ENCODE results near the gene OSBPL2. TPM values are rescaled to one million over a fixed set of nuclear protein-coding genes. Genes with fewer than 3 reads are reported as not detected.

Gene OSBPL2
- total RNA-seq, 1 experiment from 2014 or later = 36.9 TPM

- DNase-seq (ENCODE audit: low read depth, low spot score) (no peak), ATAC-seq (no peak)
- H3K9me2 ChIP-seq (ENCODE audit: insufficient read depth) = no peaks in the 10 kb centered on the region
- H3K4me1 ChIP-seq (ENCODE audit: control insufficient read depth in 1 of 2, insufficient read depth in 2 of 2, low read length in 2 of 2) = peaks cover 3 to 7% of the 10 kb centered on the region in 2 experiments; a peak in 2 of 4 replicates
- no peak overlapping the region for H3K27ac ChIP-seq (ENCODE audit: low read depth, low read length)
- RAD21 ChIA-PET (ENCODE audit: low non-redundant PET in 1 of 2, low total read pairs in 2 of 2, uncharacterized antibody in 2 of 2, unreplicated experiment in 2 of 2) = no interaction called here
- peaks cover 25% of the 10 kb centered on the region; the same call in 1 of the 2 replicates for H3K79me2 ChIP-seq (ENCODE audit: insufficient read depth, low read length)
- no peak overlapping the region for H2AFZ ChIP-seq (ENCODE audit: low read depth, low read length, poor library complexity, severe bottlenecking)
- H3K27me3 ChIP-seq (ENCODE audit: insufficient read depth, low read length) = no peaks in the 10 kb centered on the region
- no TSS peak for BruUV-seq (replicated peaks)
- H4K20me1 ChIP-seq (ENCODE audit: insufficient read depth) = no peaks in the 10 kb centered on the region
- no peaks in the 10 kb centered on the region for H3K36me3 ChIP-seq (ENCODE audit: control insufficient read depth in 1 of 2, insufficient read depth in 2 of 2, low read length in 2 of 2)
- CTCF ChIA-PET = no interaction called here
- H3K4me3 ChIP-seq (replicated peaks in 1 of 2; ENCODE audit: low read depth in 1 of 2, low read length in 2 of 2) = no peak overlapping the region
- intact Hi-C loops (cut with micrococcal nuclease) = no loop called here
- no peaks in the 10 kb centered on the region for H3K9me3 ChIP-seq (ENCODE audit: control insufficient read depth in 1 of 2, insufficient read depth in 1 of 2, low read depth in 1 of 2, low read length in 2 of 2)
- no peak overlapping the region for H3K9ac ChIP-seq (ENCODE audit: low read length)
- POLR2A ChIA-PET = no interaction called here
- TF ChIP-seq JUND (IDR thresholded peaks at IDR 0.05) = no peak
- no peak for TF ChIP-seq YY1 (IDR thresholded peaks at IDR 0.05; ENCODE audit: extremely low read depth, insufficient replicate concordance, low read depth, low read length)
- TF ChIP-seq ZFX (IDR thresholded peaks at IDR 0.05) = no peak
- TF ChIP-seq CTCF (IDR thresholded peaks at IDR 0.05 in 2 of 3, conservative IDR thresholded peaks at IDR 0.05 in 1 of 3; ENCODE audit: borderline replicate concordance in 1 of 3, insufficient read depth in 1 of 3, low read depth in 2 of 3, low read length in 2 of 3) = no peak
- no peak overlapping the region for H3K4me2 ChIP-seq (ENCODE audit: low read length)
Observed at GRCh38 chr20:62248890-62249560, 10.7 kb downstream of the OSBPL2 start.

DNA sequence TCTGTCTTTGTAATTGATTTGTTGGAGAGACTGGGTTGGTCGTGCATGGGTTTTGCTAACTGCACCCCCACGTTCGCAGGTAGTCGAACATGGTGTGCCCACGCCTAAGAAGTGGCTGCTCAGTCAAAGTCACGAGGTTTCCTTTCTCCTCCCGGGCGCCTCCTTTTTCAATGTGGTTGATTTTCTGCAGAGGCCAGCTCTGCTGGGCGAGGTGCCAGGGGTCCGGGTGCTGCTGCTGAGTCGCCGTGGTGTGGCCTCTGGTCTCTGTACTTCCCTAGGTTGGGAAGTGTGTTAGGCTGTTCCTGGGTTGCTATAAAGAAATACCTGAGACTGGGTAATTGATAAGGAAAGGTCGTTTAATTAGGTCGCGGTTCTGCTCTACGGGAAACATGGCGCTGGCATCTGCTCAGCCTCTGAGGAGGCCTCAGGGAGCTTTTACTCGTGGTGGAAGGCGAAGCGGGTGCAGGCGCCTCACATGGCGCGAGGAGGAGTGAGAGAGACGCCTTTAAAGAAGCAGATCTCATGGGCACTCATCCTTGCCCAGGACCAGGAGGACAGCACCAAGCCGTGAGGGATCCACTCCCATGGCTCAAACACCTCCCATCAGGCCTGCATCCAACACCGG, 14.1 kb downstream of the OSBPL2 start:
- no peak overlapping the region for H3K27ac ChIP-seq (ENCODE audit: low read depth, low read length)
- RAD21 ChIA-PET (ENCODE audit: low non-redundant PET in 1 of 2, low total read pairs in 2 of 2, uncharacterized antibody in 2 of 2, unreplicated experiment in 2 of 2) = no interaction called here
- TF ChIP-seq, protein P1, sequence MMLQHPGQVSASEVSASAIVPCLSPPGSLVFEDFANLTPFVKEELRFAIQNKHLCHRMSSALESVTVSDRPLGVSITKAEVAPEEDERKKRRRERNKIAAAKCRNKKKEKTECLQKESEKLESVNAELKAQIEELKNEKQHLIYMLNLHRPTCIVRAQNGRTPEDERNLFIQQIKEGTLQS (IDR thresholded peaks at IDR 0.05) = no peak
- TF ChIP-seq EZH2phosphoT487 (IDR thresholded peaks at IDR 0.05; ENCODE audit: borderline replicate concordance) (no peak), JUND (IDR thresholded peaks at IDR 0.05) (no peak), CEBPB (IDR thresholded peaks at IDR 0.05; ENCODE audit: low read depth) (no peak), ZFX (IDR thresholded peaks at IDR 0.05) (no peak), ZNF274 (IDR thresholded peaks at IDR 0.05; ENCODE audit: low read depth, low read length) (no peak), ELF1 (IDR thresholded peaks at IDR 0.05; ENCODE audit: borderline replicate concordance, low read depth) (no peak), EZH2 (IDR thresholded peaks at IDR 0.05) (no peak), EGR1 (IDR thresholded peaks at IDR 0.05; ENCODE audit: low read depth) (no peak), TCF7L2 (IDR thresholded peaks at IDR 0.05; ENCODE audit: borderline replicate concordance, extremely low read depth, insufficient read depth, insufficient read length) (no peak), POLR2AphosphoS5 (IDR thresholded peaks at IDR 0.05; ENCODE audit: low read depth, low read length) (no peak), SP1 (IDR thresholded peaks at IDR 0.05; ENCODE audit: low read depth) (no peak), CBX3 (IDR thresholded peaks at IDR 0.05; ENCODE audit: low read depth) (no peak), MAX (IDR thresholded peaks at IDR 0.05) (no peak)

More for the DNA sequence above, 14.1 kb downstream of the OSBPL2 start:
- Histone ChIP-seq H3K9ac (ENCODE audit: low read length) (no peak overlapping the region), H2AFZ (ENCODE audit: low read depth, low read length, poor library complexity, severe bottlenecking) (no peak overlapping the region), H3K27me3 (ENCODE audit: insufficient read depth, low read length) (no peaks in the 10 kb centered on the region), H3K4me3 (replicated peaks in 1 of 2; ENCODE audit: low read depth in 1 of 2, low read length in 2 of 2) (no peak overlapping the region), H3K4me2 (ENCODE audit: low read length) (no peak overlapping the region), H3K4me1 (ENCODE audit: control insufficient read depth in 1 of 2, insufficient read depth in 2 of 2, low read length in 2 of 2) (peaks cover 4 to 7% of the 10 kb centered on the region in 2 experiments; a peak in 2 of 4 replicates), H3K9me2 (ENCODE audit: insufficient read depth) (no peaks in the 10 kb centered on the region), H3K36me3 (ENCODE audit: control insufficient read depth in 1 of 2, insufficient read depth in 2 of 2, low read length in 2 of 2) (no peaks in the 10 kb centered on the region; a peak in 1 of 4 replicates), H3K79me2 (ENCODE audit: insufficient read depth, low read length) (peaks cover 21% of the 10 kb centered on the region; the same call in 1 of the 2 replicates), H3K9me3 (ENCODE audit: control insufficient read depth in 1 of 2, insufficient read depth in 1 of 2, low read depth in 1 of 2, low read length in 2 of 2) (no peaks in the 10 kb centered on the region), H4K20me1 (ENCODE audit: insufficient read depth) (no peaks in the 10 kb centered on the region)
- POLR2A ChIA-PET = no interaction called here
- CTCF ChIA-PET = no interaction called here
- ATAC-seq (no peak), DNase-seq (ENCODE audit: low read depth, low spot score) (no peak)
- intact Hi-C loops (cut with micrococcal nuclease) = no loop called here
- no TSS peak for BruUV-seq (replicated peaks)

Data from HCT116 (cell line).